H1 (cell line): ENCODE measurements around the gene MYLK4. TPM values are rescaled to one million over a fixed set of nuclear protein-coding genes. Genes with fewer than 3 reads are reported as not detected.

Experiments
- CTCF ChIA-PET: fragments of 300-600 bp; sonication (Branson Sonifier 250); formaldehyde crosslinking; loops from one replicate; lab custom pipeline; 2021; ENCODE audit not compliant: partially characterized antibody; lab: Charles Lee
- POLR2A ChIA-PET: fragments of 300-600 bp; sonication (Branson Sonifier 250); formaldehyde crosslinking; loops from one replicate; lab custom pipeline; 2021; ENCODE audit warnings: inconsistent platforms; ENCODE audit not compliant: partially characterized antibody; lab: Charles Lee
- DNase-seq, 2 experiments: peaks; one replicate each; pipeline versions ENCODE4 v3.0.0 to v3.0.0-alpha.2; 2010 to 2022; ENCODE audit warnings: low spot score in 2 of 2, low read depth in 1 of 2, mixed read lengths in 1 of 2
- FAIRE-seq: peaks from 2 replicates; lab custom pipeline; 2011; peaks lifted over from hg19 to GRCh38; lab: Jason Lieb, UNC
- H2AFZ ChIP-seq: 2 replicates; pipeline ENCODE4 v1.8.1; 2012; ENCODE audit warnings: low read length, inconsistent platforms
- H2AK5ac ChIP-seq: 2 replicates; pipeline ENCODE4 v1.6.1; 2013; ENCODE audit warnings: low read depth, low read length
- H2BK120ac ChIP-seq: replicated peaks from 2 replicates; pipeline ENCODE3; 2013; ENCODE audit warnings: low read depth, low read length, inconsistent platforms
- H2BK12ac ChIP-seq: 2 replicates; pipeline ENCODE4 v1.6.1; 2013; ENCODE audit warnings: low read depth, low read length
- H2BK15ac ChIP-seq: 2 replicates; pipeline ENCODE4 v1.6.1; 2013; ENCODE audit warnings: low read length
- H2BK20ac ChIP-seq: 2 replicates; pipeline ENCODE4 v1.6.1; 2013; ENCODE audit warnings: low read length
- H2BK5ac ChIP-seq: 2 replicates; pipeline ENCODE4 v1.6.1; 2013; ENCODE audit warnings: low read depth, low read length
- H3K14ac ChIP-seq: 2 replicates; pipeline ENCODE4 v1.6.1; 2013; ENCODE audit warnings: inconsistent platforms; ENCODE audit not compliant: insufficient read length
- H3K18ac ChIP-seq: 2 replicates; pipeline ENCODE4 v1.6.1; 2013; ENCODE audit warnings: low read length; ENCODE audit errors: extremely low read depth
- H3K23ac ChIP-seq: 2 replicates; pipeline ENCODE4 v1.6.1; 2013; ENCODE audit warnings: inconsistent platforms; ENCODE audit not compliant: insufficient read length
- H3K23me2 ChIP-seq: 2 replicates; pipeline ENCODE4 v1.6.1; 2013; ENCODE audit warnings: low read depth, low read length
- H3K27ac ChIP-seq: 2 replicates; pipeline ENCODE4 v1.6.1; 2011; ENCODE audit warnings: low read depth, low read length, inconsistent platforms
- H3K27me3 ChIP-seq, 4 experiments: replicated peaks in 1 of 4; 1 replicate in 1 of 4; 2 replicates in 3 of 4; pipeline versions ENCODE4 v1.6.1 to v1.8.1; 2011 to 2013; ENCODE audit warnings: low read length in 3 of 4, mild to moderate bottlenecking in 3 of 4, inconsistent platforms in 2 of 4, mixed read lengths in 2 of 4, moderate library complexity in 1 of 4; ENCODE audit not compliant: control insufficient read depth in 3 of 4, insufficient read depth in 3 of 4; ENCODE audit errors: extremely low read depth in 1 of 4
- H3K36me3 ChIP-seq, 4 experiments: 2 replicates each; pipeline versions ENCODE4 v1.6.1 to v1.8.1; 2011 to 2013; ENCODE audit warnings: mild to moderate bottlenecking in 4 of 4, low read length in 3 of 4, moderate library complexity in 2 of 4, control low read depth in 1 of 4, inconsistent platforms in 1 of 4; ENCODE audit not compliant: insufficient read depth in 4 of 4, control insufficient read depth in 2 of 4
- H3K4ac ChIP-seq: replicated peaks from 2 replicates; pipeline ENCODE3; 2013; ENCODE audit warnings: low read length, low read depth, mixed read lengths, inconsistent platforms; ENCODE audit not compliant: insufficient read length
- H3K4me1 ChIP-seq, 4 experiments: replicated peaks in 1 of 4; 1 replicate in 1 of 4; 2 replicates in 3 of 4; pipeline versions ENCODE4 v1.6.1 to v1.8.1; 2011 to 2013; ENCODE audit warnings: low read length in 3 of 4, inconsistent platforms in 2 of 4, mixed read lengths in 1 of 4; ENCODE audit not compliant: insufficient read depth in 4 of 4, control insufficient read depth in 3 of 4
- H3K4me2 ChIP-seq, 2 experiments: 2 replicates each; pipeline versions ENCODE4 v1.6.1 to v1.8.1; 2011 to 2013; ENCODE audit warnings: low read depth in 2 of 2, low read length in 2 of 2, control low read depth in 1 of 2, inconsistent platforms in 1 of 2, mild to moderate bottlenecking in 1 of 2; ENCODE audit not compliant: insufficient read depth in 1 of 2
- H3K4me3 ChIP-seq, 4 experiments: fragments of 200-600, 300-600 bp in 1 of 4; sonication (generic), shearing (Covaris generic), sonication (Bioruptor Twin) in 1 of 4; 2 replicates each; pipeline versions ENCODE4 v1.5.1 to v1.8.1; 2011 to 2016; ENCODE audit warnings: low read length in 4 of 4, low read depth in 3 of 4, control low read depth in 2 of 4, inconsistent platforms in 2 of 4, mild to moderate bottlenecking in 2 of 4, mixed read lengths in 1 of 4, moderate library complexity in 1 of 4; ENCODE audit not compliant: insufficient read depth in 2 of 4; ENCODE audit errors: extremely low read depth in 1 of 4
- H3K56ac ChIP-seq: replicated peaks from 2 replicates; pipeline ENCODE3; 2013; ENCODE audit warnings: low read depth, mild to moderate bottlenecking, mixed read lengths, low read length, inconsistent platforms; ENCODE audit not compliant: insufficient read length
- H3K79me1 ChIP-seq: 2 replicates; pipeline ENCODE4 v1.6.1; 2013; ENCODE audit warnings: low read depth, low read length, control low read depth
- H3K79me2 ChIP-seq, 2 experiments: 2 replicates each; pipeline versions ENCODE4 v1.6.1 to v1.8.1; 2012 to 2013; ENCODE audit warnings: low read length in 2 of 2, mild to moderate bottlenecking in 2 of 2, inconsistent platforms in 1 of 2; ENCODE audit not compliant: insufficient read depth in 2 of 2, control insufficient read depth in 1 of 2
- H3K9ac ChIP-seq, 4 experiments: replicated peaks in 1 of 4; 1 replicate in 1 of 4; 2 replicates in 3 of 4; pipeline versions ENCODE4 v1.6.1 to v1.8.1; 2011 to 2013; ENCODE audit warnings: low read depth in 3 of 4, low read length in 3 of 4, control low read depth in 2 of 4, mild to moderate bottlenecking in 2 of 4, moderate library complexity in 2 of 4, inconsistent platforms in 1 of 4; ENCODE audit errors: extremely low read depth in 1 of 4
- H3K9me3 ChIP-seq, 2 experiments: 2 replicates each; pipeline versions ENCODE4 v1.6.1 to v1.8.1; 2012 to 2013; ENCODE audit warnings: mild to moderate bottlenecking in 2 of 2, moderate library complexity in 2 of 2, control low read depth in 1 of 2, inconsistent platforms in 1 of 2, low read depth in 1 of 2, low read length in 1 of 2, mixed read lengths in 1 of 2; ENCODE audit not compliant: insufficient read depth in 2 of 2
- H4K20me1 ChIP-seq, 2 experiments: replicated peaks in 1 of 2; 2 replicates each; pipeline versions ENCODE3 to v1.8.1; 2011 to 2013; ENCODE audit warnings: inconsistent platforms in 2 of 2, low read length in 2 of 2, mild to moderate bottlenecking in 1 of 2; ENCODE audit not compliant: insufficient read depth in 2 of 2, control insufficient read depth in 1 of 2
- H4K5ac ChIP-seq: 2 replicates; pipeline ENCODE4 v1.6.1; 2013; ENCODE audit warnings: low read length, low read depth, mixed read lengths, inconsistent platforms; ENCODE audit not compliant: insufficient read length
- H4K8ac ChIP-seq: 2 replicates; pipeline ENCODE4 v1.8.0; 2013; ENCODE audit warnings: mild to moderate bottlenecking, moderate library complexity, low read length, inconsistent platforms; ENCODE audit not compliant: insufficient read depth; ENCODE audit errors: extremely low read depth
- H4K91ac ChIP-seq: replicated peaks from 2 replicates; pipeline ENCODE3; 2013; ENCODE audit warnings: low read length, mixed read lengths, inconsistent platforms; ENCODE audit not compliant: insufficient read length
- BCL11A ChIP-seq, 2 experiments: IDR thresholded peaks; one replicate each; pipeline ENCODE4 v1.6.1; 2011; ENCODE audit warnings: low read depth in 2 of 2, low read length in 2 of 2, mild to moderate bottlenecking in 2 of 2
- CTCF ChIP-seq, 3 experiments: IDR thresholded peaks; 1 replicate in 2 of 3; 2 replicates in 1 of 3; pipeline versions ENCODE4 v1.5.1 to v1.6.1; 2011; ENCODE audit warnings: low read length in 3 of 3, mild to moderate bottlenecking in 3 of 3, inconsistent platforms in 2 of 3, low read depth in 1 of 3, moderate library complexity in 1 of 3; ENCODE audit not compliant: insufficient read depth in 1 of 3; ENCODE audit errors: control extremely low read depth in 1 of 3
- GABPA ChIP-seq: IDR thresholded peaks from 2 replicates; pipeline ENCODE4 v1.6.1; 2011; ENCODE audit warnings: mild to moderate bottlenecking, low read length, moderate library complexity, borderline replicate concordance; ENCODE audit not compliant: insufficient read depth
- JUN ChIP-seq: IDR thresholded peaks from 2 replicates; pipeline ENCODE4 v1.6.1; 2011; ENCODE audit warnings: low read depth, mild to moderate bottlenecking, improper control_type of control experiment, low read length
- KDM1A ChIP-seq: fragments of 200-600, 300-600 bp; sonication (generic); IDR thresholded peaks from 2 replicates; pipeline ENCODE4 v1.7.1; 2016; ENCODE audit warnings: mild to moderate bottlenecking, low read length, borderline replicate concordance
- KDM5A ChIP-seq: fragments of 200-600 bp; IDR thresholded peaks from 2 replicates; pipeline ENCODE4 v1.7.1; 2012; ENCODE audit warnings: mild to moderate bottlenecking, low read length, inconsistent platforms, mixed read lengths
- NRF1 ChIP-seq: IDR thresholded peaks from 2 replicates; pipeline ENCODE4 v1.6.1; 2011; ENCODE audit warnings: mild to moderate bottlenecking, low read depth, low read length, improper control_type of control experiment
- SP2 ChIP-seq: IDR thresholded peaks from 2 replicates; pipeline ENCODE4 v1.6.1; 2012; ENCODE audit warnings: mild to moderate bottlenecking, low read length, inconsistent platforms
- SP4 ChIP-seq: IDR thresholded peaks from 2 replicates; pipeline ENCODE4 v1.6.1; 2012; ENCODE audit warnings: low read length, inconsistent platforms
- WGBS, 2 experiments: shearing (Covaris generic) in 1 of 2; methylation state at CpG; one replicate each; pipeline versions ENCODE4 v1.1.6 to v1.1.7; 2013 to 2015; ENCODE audit warnings: low lambda C conversion rate in 2 of 2, mixed read lengths in 2 of 2, inconsistent platforms in 1 of 2, low coverage in 1 of 2, missing lambda C conversion rate in 1 of 2; ENCODE audit not compliant: insufficient replicate concordance in 2 of 2, insufficient coverage in 1 of 2, insufficient read length in 1 of 2; ENCODE audit errors: extremely low coverage in 1 of 2, missing lambda C conversion rate in 1 of 2; 5-methylcytosine and 5-hydroxymethylcytosine counted together
- polyA plus RNA-seq, 7 experiments: library from polyadenylated mRNA; depleted of rRNA in 3 of 7; stranded (reverse) in 5 of 7; unstranded in 2 of 7; fragments of >200 nt in 5 of 7; fragments of 200-250 nt in 2 of 7; gene quantifications; 1 replicate in 5 of 7; 2 replicates in 1 of 7; 4 replicates in 1 of 7; pipeline versions ENCODE4 v1.2.1 to v1.2.3, GENCODE V29; 2011 to 2013; ENCODE audit warnings: missing spikeins in 2 of 7, mixed read lengths in 2 of 7
- total RNA-seq: library from RNA; stranded (reverse); fragmentation: NEBNext Ultra II Directional; extraction: Animal tissue kit (Norgen Biotek cat#: 25700); gene quantifications from 2 replicates; pipeline ENCODE4 v1.2.1, GENCODE V29; 2021

The MYLK4 gene
- total and polyA plus RNA-seq, 2 of the 8 experiments (the other 6 are each of a cell fraction or from before 2014, with no cell fraction given) = 0.11 to 0.17 TPM

GRCh38 chr6:2632976-2633584 lies 117.6 kb downstream of the MYLK4 start:
- CTCF ChIA-PET = interaction anchor here (0.8 to 5.3 kb wide), 16 partner anchors 10 to 1022 kb away, joined by 3 to 31 read pairs (median 6); no protein-coding TSS in a partner anchor
- 92% methylated on average over 11 of the region's 11 CpGs; no CpG with 5 or more reads in 1 of the 2 experiments for WGBS, 2 experiments
- no peak overlapping the region for H2AFZ ChIP-seq
- no peak for TF ChIP-seq BCL11A (IDR thresholded peaks at IDR 0.05; ENCODE audit: low read depth in 2 of 2, low read length in 2 of 2)
- TF ChIP-seq CTCF (IDR thresholded peaks at IDR 0.05; ENCODE audit: control extremely low read depth in 1 of 3, insufficient read depth in 1 of 3, low read depth in 1 of 3, low read length in 3 of 3) = no peak
- no peak for TF ChIP-seq JUN
- TF ChIP-seq NRF1 = no peak
- TF ChIP-seq SP2 = no peak
- no peak for TF ChIP-seq KDM5A
- no peak for TF ChIP-seq GABPA
- TF ChIP-seq KDM1A = no peak
- no peak for TF ChIP-seq SP4

More at GRCh38 chr6:2632976-2633584, 117.6 kb downstream of the MYLK4 start:
- H4K91ac ChIP-seq = peak overlapping the region; percentile 68
- H3K27me3 ChIP-seq = peaks cover 0 to 11% (median 10%) of the 10 kb centered on the region in 4 experiments; a peak in 4 of 7 replicates
- DNase-seq (no peak), FAIRE-seq (no peak)
- H2BK20ac ChIP-seq = no peak overlapping the region
- peak overlapping the region; percentile 28 for H4K5ac ChIP-seq
- no peak overlapping the region for H3K4me3 ChIP-seq
- H3K9me3 ChIP-seq = no peaks in the 10 kb centered on the region
- peak overlapping the region in 1 of 4 experiments; percentile 29; a peak in 1 of 7 replicates for H3K9ac ChIP-seq
- no peak overlapping the region for H3K56ac ChIP-seq
- peak overlapping the region; percentile 83 for H3K4ac ChIP-seq
- H2BK120ac ChIP-seq = peak overlapping the region; percentile 0
- no peak overlapping the region for H3K27ac ChIP-seq
- peak overlapping the region; percentile 88 for H4K8ac ChIP-seq
- H2BK12ac ChIP-seq = peak overlapping the region; percentile 30
- no peaks in the 10 kb centered on the region for H3K79me1 ChIP-seq
- H2BK15ac ChIP-seq = peak overlapping the region; percentile 34; the same call in 1 of the 2 replicates
- no peaks in the 10 kb centered on the region for H4K20me1 ChIP-seq
- no peak overlapping the region for H3K14ac ChIP-seq
- no peaks in the 10 kb centered on the region for H3K36me3 ChIP-seq
- H3K4me2 ChIP-seq = 0 out of 4 replicates have a peak overlapping the region, but pooled peaks have one; percentile 30 to 65
- peak overlapping the region; percentile 60; the same call in 1 of the 2 replicates for H3K18ac ChIP-seq
- POLR2A ChIA-PET = interaction anchor here (0.9 kb wide), 1 partner anchor 26 kb away, joined by 3 read pairs; no protein-coding TSS in a partner anchor
- H3K79me2 ChIP-seq = no peaks in the 10 kb centered on the region
- no peak overlapping the region for H3K23ac ChIP-seq
- no peaks in the 10 kb centered on the region; the same call in 1 of the 2 replicates for H3K23me2 ChIP-seq
- peak overlapping the region; percentile 88; the same call in 1 of the 2 replicates for H2AK5ac ChIP-seq
- H2BK5ac ChIP-seq = no peak overlapping the region
- peaks cover 0 to 8% (median 2%) of the 10 kb centered on the region in 4 experiments; a peak in 2 of 7 replicates for H3K4me1 ChIP-seq
